CD14-positive monocyte (primary cell): ENCODE measurements around the gene CDH13. TPM values are rescaled to one million over a fixed set of nuclear protein-coding genes. Genes with fewer than 3 reads are reported as not detected.

Experiments used
- DNase-seq, 3 donors: peaks; one replicate each; pipeline ENCODE4 v3.0.0-alpha.2; 2011 to 2022
- H2AFZ ChIP-seq: 2 replicates; pipeline ENCODE4 v1.6.0; 2012; ENCODE audit warnings: mild to moderate bottlenecking, low read depth, low read length, inconsistent platforms; ENCODE audit not compliant: insufficient read depth, poor library complexity, severe bottlenecking
- H3K27ac ChIP-seq, 2 donors: 1 replicate in 1 of 2; 2 replicates in 1 of 2; pipeline ENCODE4 v1.5.1; 2012 to 2013; ENCODE audit warnings: low read length in 2 of 2, control low read depth in 1 of 2, inconsistent platforms in 1 of 2, low read depth in 1 of 2, mild to moderate bottlenecking in 1 of 2
- H3K27me3 ChIP-seq, 2 donors: one replicate each; pipeline versions ENCODE4 v1.6.0 to v1.6.1; 2011 to 2013; ENCODE audit warnings: low read length in 2 of 2; ENCODE audit not compliant: control insufficient read depth in 2 of 2, insufficient read depth in 2 of 2
- H3K36me3 ChIP-seq, 2 donors: replicated peaks in 1 of 2; 1 replicate in 1 of 2; 2 replicates in 1 of 2; pipeline versions ENCODE4 v1.5.1 to v1.6.1; 2012 to 2013; ENCODE audit warnings: low read length in 2 of 2, control low read depth in 1 of 2, inconsistent platforms in 1 of 2, mild to moderate bottlenecking in 1 of 2; ENCODE audit not compliant: insufficient read depth in 2 of 2, control insufficient read depth in 1 of 2
- H3K4me1 ChIP-seq, 2 donors: 1 replicate in 1 of 2; 2 replicates in 1 of 2; pipeline versions ENCODE4 v1.5.1 to v1.6.1; 2012 to 2013; ENCODE audit warnings: low read length in 2 of 2, control low read depth in 1 of 2, inconsistent platforms in 1 of 2, mild to moderate bottlenecking in 1 of 2, moderate library complexity in 1 of 2; ENCODE audit not compliant: insufficient read depth in 2 of 2, control insufficient read depth in 1 of 2
- H3K4me2 ChIP-seq: replicated peaks from 2 replicates; pipeline ENCODE3; 2012; ENCODE audit warnings: low read length, moderate library complexity, mild to moderate bottlenecking; ENCODE audit not compliant: poor library complexity, severe bottlenecking; ENCODE audit errors: extremely low read depth
- H3K4me3 ChIP-seq, 3 experiments: fragments of 200-600 bp in 1 of 3; sonication (generic) in 1 of 3; replicated peaks in 1 of 3; 1 replicate in 2 of 3; 2 replicates in 1 of 3; pipeline ENCODE4 v1.5.1; 2011 to 2013; ENCODE audit warnings: low read length in 3 of 3, mild to moderate bottlenecking in 3 of 3, control low read depth in 2 of 3, low read depth in 2 of 3, inconsistent platforms in 1 of 3, moderate library complexity in 1 of 3
- H3K79me2 ChIP-seq: 2 replicates; pipeline ENCODE4 v1.6.0; 2012; ENCODE audit warnings: mild to moderate bottlenecking, control low read depth, inconsistent platforms, low read length, moderate library complexity; ENCODE audit not compliant: insufficient read depth
- H3K9ac ChIP-seq: 2 replicates; pipeline ENCODE4 v1.6.0; 2017; ENCODE audit warnings: low read length, mild to moderate bottlenecking; ENCODE audit not compliant: insufficient read depth, poor library complexity, severe bottlenecking
- H3K9me3 ChIP-seq, 2 donors: replicated peaks in 1 of 2; 1 replicate in 1 of 2; 2 replicates in 1 of 2; pipeline versions ENCODE4 v1.5.1 to v1.6.1; 2012 to 2013; ENCODE audit warnings: low read length in 2 of 2, control low read depth in 1 of 2; ENCODE audit not compliant: control insufficient read depth in 1 of 2, insufficient read depth in 1 of 2
- H4K20me1 ChIP-seq: 2 replicates; pipeline ENCODE4 v1.6.0; 2012; ENCODE audit warnings: mild to moderate bottlenecking, low read length, control low read depth, moderate library complexity; ENCODE audit not compliant: insufficient read depth
- H3K27ac Mint-ChIP-seq, 7 donors: one replicate each; pipeline ENCODE4 v1.8.0; 2020; ENCODE audit warnings: mild to moderate bottlenecking in 7 of 7, mixed read lengths in 7 of 7, moderate library complexity in 6 of 7, inconsistent platforms in 2 of 7
- H3K27me3 Mint-ChIP-seq, 3 donors: one replicate each; pipeline ENCODE4 v1.8.0; 2021 to 2022; ENCODE audit warnings: low read depth in 3 of 3, mild to moderate bottlenecking in 3 of 3, mixed read lengths in 3 of 3, moderate library complexity in 3 of 3, inconsistent platforms in 1 of 3
- H3K36me3 Mint-ChIP-seq, 2 donors: one replicate each; pipeline ENCODE4 v1.8.0; 2020; ENCODE audit warnings: mixed read lengths in 2 of 2, inconsistent platforms in 1 of 2, mild to moderate bottlenecking in 1 of 2
- H3K4me1 Mint-ChIP-seq: one replicate; pipeline ENCODE4 v1.8.0; 2020; ENCODE audit warnings: mild to moderate bottlenecking, mixed read lengths
- H3K4me3 Mint-ChIP-seq, 2 donors: one replicate each; pipeline ENCODE4 v1.8.0; 2020; ENCODE audit warnings: mild to moderate bottlenecking in 2 of 2, mixed read lengths in 2 of 2, moderate library complexity in 1 of 2
- H3K9me3 Mint-ChIP-seq, 7 donors: one replicate each; pipeline ENCODE4 v1.8.0; 2020 to 2022; ENCODE audit warnings: mixed read lengths in 7 of 7, mild to moderate bottlenecking in 6 of 7, moderate library complexity in 6 of 7, inconsistent platforms in 2 of 7
- CTCF ChIP-seq: fragments of 200-600 bp; IDR thresholded peaks from one replicate; pipeline ENCODE4 v1.8.0; 2022; ENCODE audit warnings: antibody characterized with exemption, mild to moderate bottlenecking
- WGBS: methylation state at CpG from one replicate; pipeline ENCODE4 v1.1.5; 2013; ENCODE audit warnings: missing lambda C conversion rate; ENCODE audit not compliant: insufficient coverage; 5-methylcytosine and 5-hydroxymethylcytosine counted together
- intact Hi-C, 2 donors: fragments of 100-400 bp; cut with micrococcal nuclease; formaldehyde crosslinking; loops; one replicate each; pipeline versions ENCODE4 v1.15.0 to v1.15.1; 2023
- polyA plus RNA-seq, 3 donors: library from polyadenylated mRNA; depleted of rRNA in 1 of 3; unstranded in 2 of 3; stranded (reverse) in 1 of 3; fragments of 300-500 nt in 2 of 3; fragments of >200 nt in 1 of 3; fragmentation: Illumina TruSeq in 2 of 3; gene quantifications; 1 replicate in 2 of 3; 2 replicates in 1 of 3; pipeline ENCODE4 v1.2.3, GENCODE V29; 2012 to 2021

The CDH13 gene
- polyA plus RNA-seq, 3 donors, result 0.13 to 0.19 TPM; not detected in 1

- no peak overlapping the region for H2AFZ ChIP-seq
- Mint-ChIP-seq H3K4me1 (no peaks in the 10 kb centered on the region), H3K27ac (no peak overlapping the region), H3K9me3 (no peaks in the 10 kb centered on the region), H3K4me3 (no peak overlapping the region), H3K27me3 (peaks cover 8 to 9% (median 8%) of the 10 kb centered on the region in 3 donors), H3K36me3 (no peaks in the 10 kb centered on the region)
- intact Hi-C loops, result loop anchor here in 1 of 2 donors (10.0 kb wide), 1 partner anchor 115 kb away; no protein-coding TSS in a partner anchor
- no peak overlapping the region for H3K9ac ChIP-seq
- no peak for DNase-seq
- no peak overlapping the region for H3K4me2 ChIP-seq
- H3K27me3 ChIP-seq, result peaks cover 0 to 2% of the 10 kb centered on the region in 2 donors
- no peak for TF ChIP-seq CTCF
- H3K36me3 ChIP-seq, result no peaks in the 10 kb centered on the region
- H4K20me1 ChIP-seq, result no peaks in the 10 kb centered on the region
- 79% methylated on average over 3 of the region's 4 CpGs for WGBS
- no peak overlapping the region for H3K4me3 ChIP-seq
- no peaks in the 10 kb centered on the region for H3K9me3 ChIP-seq
- no peaks in the 10 kb centered on the region for H3K79me2 ChIP-seq
- no peak overlapping the region for H3K27ac ChIP-seq
- no peaks in the 10 kb centered on the region for H3K4me1 ChIP-seq
Observed at GRCh38 chr16:83699817-83700216, 1073.0 kb downstream of the CDH13 start.

GRCh38 chr16:83700918-83701317, 1074.1 kb downstream of the CDH13 start:
- no peaks in the 10 kb centered on the region for H3K4me1 Mint-ChIP-seq

More at GRCh38 chr16:83700918-83701317, 1074.1 kb downstream of the CDH13 start:
- TF ChIP-seq CTCF, result no peak
- no peak overlapping the region for H3K27ac ChIP-seq
- peaks cover 0 to 2% of the 10 kb centered on the region in 2 donors for H3K27me3 ChIP-seq
- H3K4me1 ChIP-seq, result no peaks in the 10 kb centered on the region
- H3K79me2 ChIP-seq, result no peaks in the 10 kb centered on the region
- H2AFZ ChIP-seq, result no peak overlapping the region
- H3K4me3 ChIP-seq, result no peak overlapping the region
- H3K36me3 ChIP-seq, result no peaks in the 10 kb centered on the region
- Mint-ChIP-seq H3K27ac (no peak overlapping the region), H3K27me3 (peaks cover 5 to 8% (median 6%) of the 10 kb centered on the region in 3 donors), H3K4me3 (no peak overlapping the region), H3K9me3 (peaks cover 0 to 3% (median 0%) of the 10 kb centered on the region in 7 donors), H3K36me3 (no peaks in the 10 kb centered on the region)
- H3K4me2 ChIP-seq, result no peak overlapping the region
- H4K20me1 ChIP-seq, result no peaks in the 10 kb centered on the region
- H3K9me3 ChIP-seq, result no peaks in the 10 kb centered on the region
- no peak for DNase-seq
- intact Hi-C loops, result no loop called here
- whole genome bisulfite sequencing, result 80% methylated on average over 3 of the region's 7 CpGs
- H3K9ac ChIP-seq, result no peak overlapping the region
